ENCODE measurements around the gene DOK7.

GRCh38 chr4:3498901-3499510 lies 35.9 kb downstream of the DOK7 start:
- no peak for TF ChIP-seq POLR2A (IDR thresholded peaks at IDR 0.05)
- TF ChIP-seq CTCF (IDR thresholded peaks at IDR 0.05): no peak
